ENCODE data around the gene NOS2. TPM values are rescaled to one million over a fixed set of nuclear protein-coding genes. Genes with fewer than 3 reads are reported as not detected.

The NOS2 gene
- polyA plus RNA-seq, 1 experiment, result not detected

DNA sequence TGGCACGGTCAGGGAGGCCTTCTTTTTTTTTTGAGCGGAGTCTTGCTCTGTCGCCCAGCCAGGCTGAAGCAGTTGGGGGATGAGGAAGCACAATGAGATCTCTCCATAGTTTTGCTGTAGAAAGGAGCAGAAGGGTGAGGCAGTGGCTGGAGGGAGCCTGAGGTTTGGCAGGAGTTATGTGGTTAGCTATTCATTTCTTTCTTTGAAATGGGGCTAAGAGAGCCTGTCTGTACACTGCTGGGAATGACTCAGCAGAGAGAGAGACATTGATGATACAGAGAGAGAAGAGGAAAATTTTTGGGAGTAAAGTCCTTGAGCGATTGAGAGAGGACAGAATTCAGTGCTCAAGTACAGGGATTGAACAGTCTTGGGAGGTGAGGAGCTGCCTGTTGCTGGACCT is 22.1 kb downstream of the NOS2 start:
- ChIA-PET CTCF (interaction anchor here (1.0 kb wide), 1 partner anchor 18 kb away, joined by 3 read pairs; no protein-coding TSS in a partner anchor), POLR2A (no interaction called here)
- Histone ChIP-seq H3K4me3 (ENCODE audit: low read depth, low read length) (no peak overlapping the region), H3K27me3 (ENCODE audit: control insufficient read depth, insufficient read depth, low read length) (peaks cover 2% of the 10 kb centered on the region), H3K9me3 (ENCODE audit: control insufficient read depth, insufficient read depth, low read length) (no peaks in the 10 kb centered on the region; the same call in 1 of the 2 replicates), H3K27ac (ENCODE audit: low read depth, low read length) (no peak overlapping the region)
- DNase-seq (ENCODE audit: low read depth, low spot score), result no peak
- TF ChIP-seq, protein P1, sequence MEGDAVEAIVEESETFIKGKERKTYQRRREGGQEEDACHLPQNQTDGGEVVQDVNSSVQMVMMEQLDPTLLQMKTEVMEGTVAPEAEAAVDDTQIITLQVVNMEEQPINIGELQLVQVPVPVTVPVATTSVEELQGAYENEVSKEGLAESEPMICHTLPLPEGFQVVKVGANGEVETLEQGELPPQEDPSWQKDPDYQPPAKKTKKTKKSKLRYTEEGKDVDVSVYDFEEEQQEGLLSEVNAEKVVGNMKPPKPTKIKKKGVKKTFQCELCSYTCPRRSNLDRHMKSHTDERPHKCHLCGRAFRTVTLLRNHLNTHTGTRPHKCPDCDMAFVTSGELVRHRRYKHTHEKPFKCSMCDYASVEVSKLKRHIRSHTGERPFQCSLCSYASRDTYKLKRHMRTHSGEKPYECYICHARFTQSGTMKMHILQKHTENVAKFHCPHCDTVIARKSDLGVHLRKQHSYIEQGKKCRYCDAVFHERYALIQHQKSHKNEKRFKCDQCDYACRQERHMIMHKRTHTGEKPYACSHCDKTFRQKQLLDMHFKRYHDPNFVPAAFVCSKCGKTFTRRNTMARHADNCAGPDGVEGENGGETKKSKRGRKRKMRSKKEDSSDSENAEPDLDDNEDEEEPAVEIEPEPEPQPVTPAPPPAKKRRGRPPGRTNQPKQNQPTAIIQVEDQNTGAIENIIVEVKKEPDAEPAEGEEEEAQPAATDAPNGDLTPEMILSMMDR (IDR thresholded peaks at IDR 0.05; ENCODE audit: low read depth, low read length), result no peak

DNA sequence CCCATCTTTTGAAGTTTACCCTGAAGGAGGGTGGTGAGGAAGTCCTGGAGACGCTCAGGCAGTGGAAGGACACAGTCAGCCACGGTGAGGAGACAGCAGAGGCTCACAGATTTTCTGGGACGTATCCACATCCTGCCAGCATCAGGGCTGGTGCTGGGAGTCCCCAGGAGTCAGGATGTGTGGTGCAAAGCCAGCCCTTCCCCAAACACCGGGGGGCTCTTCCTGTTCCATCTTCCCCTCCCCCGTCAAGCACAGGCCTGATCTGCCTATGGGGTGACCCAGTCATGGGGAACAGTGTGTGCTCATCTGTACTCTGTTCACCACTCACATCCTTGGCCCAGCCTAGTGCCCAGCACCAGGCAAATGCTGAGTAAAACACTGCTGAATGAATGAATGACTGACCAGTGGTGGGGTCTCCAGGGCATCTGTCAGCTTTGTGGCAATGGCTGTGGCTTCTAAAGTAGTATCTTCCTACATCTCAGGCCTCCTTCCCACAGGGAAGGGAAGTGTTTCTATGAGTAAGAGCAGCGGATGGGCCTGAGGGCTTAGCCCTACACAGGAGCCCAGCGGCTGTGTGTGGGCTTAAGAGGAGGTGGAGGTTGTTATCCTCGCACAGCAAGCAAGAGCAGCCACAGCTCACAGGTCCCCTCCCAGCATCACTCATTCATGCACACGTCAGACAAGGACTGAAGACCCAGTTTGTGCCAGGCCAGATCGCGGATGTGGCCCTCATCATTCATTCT is 23.3 kb downstream of the NOS2 start:
- DNase-seq (ENCODE audit: low read depth, low spot score), result no peak
- TF ChIP-seq, protein P1 (IDR thresholded peaks at IDR 0.05; ENCODE audit: low read depth, low read length), result no peak
- peaks cover 2% of the 10 kb centered on the region for H3K27me3 ChIP-seq (ENCODE audit: control insufficient read depth, insufficient read depth, low read length)
- no peaks in the 10 kb centered on the region; the same call in 1 of the 2 replicates for H3K9me3 ChIP-seq (ENCODE audit: control insufficient read depth, insufficient read depth, low read length)
- CTCF ChIA-PET, result interaction anchor here (1.9 kb wide), 1 partner anchor 29 kb away, joined by 4 read pairs; no protein-coding TSS in a partner anchor
- POLR2A ChIA-PET, result no interaction called here
- H3K27ac ChIP-seq (ENCODE audit: low read depth, low read length), result no peak overlapping the region
- no peak overlapping the region for H3K4me3 ChIP-seq (ENCODE audit: low read depth, low read length)

DNA sequence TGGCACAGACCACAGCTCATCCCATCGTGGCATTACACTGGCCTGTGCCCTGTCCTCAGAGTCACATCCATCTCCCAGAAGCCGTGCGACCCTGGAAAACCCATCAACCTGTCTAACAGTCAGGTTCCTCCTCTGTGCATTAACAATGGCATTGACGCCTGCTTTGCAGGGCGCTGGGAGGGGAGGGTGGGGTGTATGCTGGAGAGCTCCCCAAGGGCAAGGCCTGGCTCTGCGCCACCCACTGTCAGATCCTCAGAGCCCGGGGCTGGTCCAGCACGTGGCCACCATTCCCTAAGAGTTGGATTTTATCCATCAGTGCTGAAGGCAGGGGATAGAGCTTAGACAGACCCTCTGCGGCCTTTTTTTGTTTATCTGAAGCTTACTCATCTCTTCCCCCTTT is 28.7 kb downstream of the NOS2 start:
- DNase-seq (ENCODE audit: low read depth, low spot score), result no peak
- CTCF ChIA-PET, result interaction anchor here (0.8 kb wide), 1 partner anchor 15 kb away, joined by 3 read pairs; no protein-coding TSS in a partner anchor

DNA sequence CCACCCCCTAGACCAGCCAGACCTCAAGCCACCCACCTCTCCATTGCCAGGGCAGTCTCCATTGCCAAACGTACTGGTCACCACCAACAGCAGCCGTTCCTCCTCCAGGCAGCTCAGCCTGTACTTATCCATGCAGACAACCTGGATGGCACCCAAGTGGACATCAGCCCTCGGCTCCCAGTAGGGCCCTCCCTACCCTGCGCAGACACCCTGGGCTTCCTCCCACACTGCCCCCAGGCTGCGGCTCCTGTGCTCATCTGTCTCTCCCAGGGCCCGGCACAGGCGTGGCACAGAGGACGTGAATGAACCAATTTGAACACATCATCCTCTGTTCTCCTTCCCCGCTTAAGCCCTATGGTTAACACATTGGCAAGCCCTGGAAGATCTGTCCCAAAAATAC is 29.5 kb downstream of the NOS2 start:
- ChIA-PET CTCF (no interaction called here), POLR2A (no interaction called here)
- no peak for DNase-seq (ENCODE audit: low read depth, low spot score)
- TF ChIP-seq, protein P1 (IDR thresholded peaks at IDR 0.05; ENCODE audit: low read depth, low read length), result no peak
- no peak overlapping the region for H3K27ac ChIP-seq (ENCODE audit: low read depth, low read length)
- H3K27me3 ChIP-seq (ENCODE audit: control insufficient read depth, insufficient read depth, low read length), result peaks cover 2% of the 10 kb centered on the region
- H3K4me3 ChIP-seq (ENCODE audit: low read depth, low read length), result no peak overlapping the region
- H3K9me3 ChIP-seq (ENCODE audit: control insufficient read depth, insufficient read depth, low read length), result no peaks in the 10 kb centered on the region

More for the DNA sequence above, 28.7 kb downstream of the NOS2 start:
- Histone ChIP-seq H3K27ac (ENCODE audit: low read depth, low read length) (no peak overlapping the region), H3K27me3 (ENCODE audit: control insufficient read depth, insufficient read depth, low read length) (peaks cover 2% of the 10 kb centered on the region), H3K9me3 (ENCODE audit: control insufficient read depth, insufficient read depth, low read length) (no peaks in the 10 kb centered on the region), H3K4me3 (ENCODE audit: low read depth, low read length) (no peak overlapping the region)
- POLR2A ChIA-PET, result no interaction called here
- TF ChIP-seq, protein P1 (IDR thresholded peaks at IDR 0.05; ENCODE audit: low read depth, low read length), result no peak

DNA sequence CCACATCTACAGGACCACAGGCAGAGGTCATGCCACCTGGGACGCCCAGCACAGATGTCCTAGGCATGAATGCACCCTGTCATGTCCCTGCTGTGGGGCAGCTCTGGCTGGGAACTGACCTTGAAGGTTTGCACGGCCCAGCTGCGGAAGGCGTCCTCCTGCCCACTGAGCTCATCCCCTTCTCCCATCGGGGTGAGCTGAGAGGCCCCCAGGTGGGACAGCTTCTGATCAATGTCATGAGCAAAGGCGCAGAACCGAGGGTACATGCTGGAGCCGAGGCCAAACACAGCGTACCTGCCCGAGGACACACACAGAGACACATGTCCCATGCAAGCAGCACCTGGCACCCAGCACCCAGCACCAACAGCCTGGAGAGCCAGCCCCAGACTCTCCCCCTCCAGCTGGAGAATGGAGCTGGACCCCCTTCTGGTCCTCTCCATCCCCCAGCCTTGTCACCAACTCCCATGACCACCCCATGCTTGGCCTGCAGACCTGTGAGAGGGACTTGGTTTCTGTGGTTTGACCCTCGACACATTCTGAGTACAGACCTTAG is 31.4 kb downstream of the NOS2 start:
- Histone ChIP-seq H3K9me3 (ENCODE audit: control insufficient read depth, insufficient read depth, low read length) (no peaks in the 10 kb centered on the region), H3K27ac (ENCODE audit: low read depth, low read length) (no peak overlapping the region), H3K4me3 (ENCODE audit: low read depth, low read length) (no peak overlapping the region), H3K27me3 (ENCODE audit: control insufficient read depth, insufficient read depth, low read length) (no peaks in the 10 kb centered on the region)
- ChIA-PET POLR2A (no interaction called here), CTCF (interaction anchor here (1.4 to 1.5 kb wide), 2 partner anchors 9 to 13 kb away, joined by 5 to 6 read pairs; no protein-coding TSS in a partner anchor)
- TF ChIP-seq, protein P1 (IDR thresholded peaks at IDR 0.05; ENCODE audit: low read depth, low read length), result no peak
- no peak for DNase-seq (ENCODE audit: low read depth, low spot score)

All from AG04450 (cell line).